GM21526 (cell line): ENCODE data around the gene CNTNAP5.

Experiments used
- ATAC-seq: cut with Tn5 transposase; IDR thresholded peaks from one replicate; pipeline ENCODE4 v1.9.1; 2021; ENCODE audit warnings: moderate library complexity; ENCODE audit not compliant: unreplicated experiment, low FRiP score

Gene CNTNAP5

DNA sequence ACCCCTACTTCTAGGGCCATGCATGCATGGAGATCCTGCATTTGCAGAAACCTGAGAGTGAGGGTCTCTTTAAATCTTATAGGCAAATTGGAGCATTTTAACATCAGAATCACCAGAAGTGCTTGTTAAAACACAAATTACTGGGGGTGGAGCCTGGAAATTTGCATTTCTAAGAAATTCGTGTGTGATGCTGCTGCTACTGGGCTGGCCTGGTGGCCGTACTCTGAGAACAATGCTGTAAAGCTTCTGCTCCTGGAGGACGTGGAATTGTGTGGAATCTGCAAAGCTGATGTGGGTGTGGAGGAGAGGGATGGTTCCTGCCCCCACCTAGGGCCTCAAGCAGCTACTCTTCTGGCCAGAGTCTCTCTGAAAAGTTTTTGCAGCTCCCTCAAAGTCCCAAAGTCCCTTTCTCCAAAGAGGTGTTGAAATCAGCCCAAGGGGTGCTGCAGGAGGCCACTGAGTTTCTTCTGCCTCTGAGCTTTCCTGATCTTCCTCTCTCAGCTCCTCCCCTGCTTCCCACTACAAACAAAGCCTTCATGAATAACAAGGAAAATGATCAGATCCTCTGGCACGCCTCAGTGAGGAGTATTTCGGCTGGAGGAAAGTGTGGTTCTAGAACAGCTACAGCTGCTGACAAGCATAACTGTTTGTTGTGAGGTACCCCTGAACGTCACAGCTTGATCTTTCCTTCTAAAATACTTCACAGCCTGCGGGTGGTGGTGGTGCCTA is 508.3 kb downstream of the CNTNAP5 start:
- ATAC-seq: no peak

DNA sequence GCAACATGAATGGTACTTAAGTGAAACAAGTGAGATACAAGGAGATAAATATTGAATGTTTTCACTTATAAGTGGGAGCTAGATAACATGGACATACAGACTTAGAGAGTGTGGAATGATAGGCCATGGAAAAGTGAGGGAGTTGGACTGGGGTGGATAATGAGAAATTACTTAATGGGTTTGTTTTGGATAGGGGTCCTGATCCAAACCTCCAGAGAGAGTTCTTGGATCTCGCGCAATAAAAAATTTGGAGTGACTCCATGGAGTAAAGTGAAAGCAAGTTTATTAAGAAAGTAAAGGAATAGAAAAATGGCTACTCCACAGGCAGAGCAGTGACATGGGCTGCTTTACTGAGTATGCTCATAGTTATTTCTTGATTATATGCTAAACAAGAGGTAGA is 508.9 kb downstream of the CNTNAP5 start:
- ATAC-seq: no peak

DNA sequence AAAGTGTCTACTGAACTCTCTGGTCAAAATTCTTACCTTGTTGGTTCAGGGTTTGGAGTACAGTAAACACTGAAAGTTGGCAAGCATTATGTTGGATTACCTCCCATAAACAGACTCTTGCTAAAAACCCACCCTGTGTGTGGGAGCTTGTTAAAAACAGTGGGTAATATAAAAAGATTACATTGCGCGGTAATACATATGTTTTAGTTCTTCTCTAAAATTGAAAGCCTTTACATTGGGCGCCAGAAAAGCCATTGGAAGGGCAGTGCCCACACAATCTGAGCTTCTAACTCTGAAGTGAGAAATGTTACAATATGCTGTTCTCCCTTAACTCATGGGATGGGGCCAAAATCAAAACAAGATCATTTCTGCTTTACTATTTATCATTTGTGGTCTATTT is 510.7 kb downstream of the CNTNAP5 start:
- ATAC-seq: no peak

DNA sequence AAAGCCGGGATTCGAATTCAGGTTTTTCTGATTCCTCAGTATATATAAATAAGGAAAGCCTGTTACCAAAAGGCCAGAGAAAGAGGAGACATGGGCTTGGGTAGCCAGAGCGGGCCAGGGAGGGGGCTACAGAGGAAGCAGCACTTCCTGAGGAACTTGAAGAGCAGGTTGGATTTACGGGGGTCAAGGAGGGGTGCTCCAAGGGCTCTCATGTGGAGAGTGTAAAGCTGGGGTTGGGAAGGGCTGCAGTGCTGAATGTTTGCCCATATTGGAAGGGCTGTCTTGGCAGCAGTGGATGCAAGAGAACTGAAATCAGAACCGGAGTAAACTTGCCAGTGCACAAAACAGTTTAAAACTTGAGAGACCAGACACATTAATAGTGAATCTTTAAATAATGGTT is 511.5 kb downstream of the CNTNAP5 start:
- ATAC-seq: no peak

DNA sequence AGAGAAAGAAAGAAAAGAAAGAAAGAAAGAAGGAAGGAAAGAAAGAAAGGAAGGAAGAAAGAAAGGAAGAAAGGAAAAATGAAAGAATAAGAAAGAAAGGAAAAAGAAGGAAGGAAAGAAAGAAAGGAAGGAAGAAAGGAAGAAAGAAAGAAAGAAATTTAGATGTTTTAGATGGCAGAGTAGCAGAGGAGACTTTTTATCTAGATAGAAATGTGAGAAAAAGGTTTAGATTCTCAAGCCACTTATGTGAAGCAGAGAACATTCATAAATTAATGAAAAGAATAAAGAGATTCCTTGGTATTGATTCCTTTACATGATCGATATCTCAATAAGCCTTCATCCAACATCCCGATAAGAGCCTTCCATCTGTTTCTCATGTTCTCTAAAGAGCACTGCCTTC is 513.5 kb downstream of the CNTNAP5 start:
- no peak for ATAC-seq

DNA sequence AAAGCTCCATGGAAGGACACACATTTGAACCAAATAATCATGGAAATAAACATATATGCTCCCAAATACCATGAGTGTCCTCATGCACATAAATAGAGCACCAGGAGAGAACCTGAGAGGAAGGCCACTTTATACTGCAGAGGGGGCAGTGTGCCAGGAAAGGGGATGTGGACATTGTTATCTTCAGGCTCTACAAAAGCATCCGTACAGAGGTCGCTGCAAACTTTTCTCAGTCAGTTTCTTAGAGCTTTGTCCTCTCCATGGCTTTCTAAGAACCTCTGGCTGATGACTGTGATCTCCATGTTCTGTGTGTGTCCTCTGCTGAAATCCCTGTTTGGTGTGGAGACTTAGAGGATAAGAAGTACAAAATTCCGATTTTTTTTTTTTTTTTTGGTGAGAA is 515.7 kb downstream of the CNTNAP5 start:
- no peak for ATAC-seq

DNA sequence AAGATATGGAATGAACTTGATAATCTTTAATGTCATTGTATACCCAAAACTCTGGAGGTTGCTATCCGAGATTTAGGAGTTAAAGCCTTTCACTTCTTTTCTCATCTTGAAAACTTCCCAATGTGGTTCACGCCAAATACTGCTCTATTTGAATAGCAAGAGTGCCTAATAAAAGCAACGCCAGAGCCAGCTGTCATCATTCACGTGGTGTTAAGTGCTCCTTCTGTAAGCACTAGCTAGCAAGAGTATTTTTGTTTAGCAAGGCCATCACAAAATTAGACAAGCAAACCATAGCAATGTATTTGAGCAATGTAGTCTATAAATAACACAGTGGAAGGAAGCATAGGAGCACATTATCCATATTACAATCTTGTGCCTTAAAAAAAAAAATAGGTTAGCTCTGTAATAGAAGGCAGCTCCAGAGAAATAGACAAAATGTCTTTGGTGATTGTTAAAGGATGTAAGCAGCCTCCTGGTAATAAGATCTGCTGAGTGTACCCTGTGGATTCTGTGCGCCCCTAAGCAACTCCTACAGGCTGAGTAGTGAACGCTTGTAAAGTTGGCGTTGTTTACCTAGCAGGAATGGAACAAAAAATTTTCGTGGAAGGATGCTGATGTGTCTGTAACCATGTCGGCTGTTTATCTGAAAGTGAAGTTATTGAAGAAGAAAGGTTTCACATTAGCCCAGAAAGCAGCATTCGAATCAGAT is 518.0 kb downstream of the CNTNAP5 start:
- no peak for ATAC-seq

DNA sequence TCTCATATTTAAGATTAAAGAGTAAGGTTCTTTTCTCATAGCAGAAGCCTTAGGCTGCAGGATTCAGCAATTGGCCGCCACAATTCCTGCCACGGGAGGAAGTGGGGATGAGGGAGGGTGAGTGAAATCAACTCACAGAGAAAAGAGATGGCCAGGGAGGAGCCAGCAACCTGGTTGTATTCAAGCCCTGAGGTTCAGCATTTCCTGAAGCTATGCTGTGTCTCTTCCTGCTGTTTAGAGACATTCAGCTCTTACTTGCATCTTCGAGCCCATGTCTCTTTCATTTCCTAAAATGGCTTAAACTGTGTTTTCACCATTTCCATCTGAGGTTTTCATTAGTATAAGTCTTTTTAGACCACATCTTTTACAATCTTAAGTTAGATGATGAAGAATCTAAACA is 522.6 kb downstream of the CNTNAP5 start:
- no peak for ATAC-seq

DNA sequence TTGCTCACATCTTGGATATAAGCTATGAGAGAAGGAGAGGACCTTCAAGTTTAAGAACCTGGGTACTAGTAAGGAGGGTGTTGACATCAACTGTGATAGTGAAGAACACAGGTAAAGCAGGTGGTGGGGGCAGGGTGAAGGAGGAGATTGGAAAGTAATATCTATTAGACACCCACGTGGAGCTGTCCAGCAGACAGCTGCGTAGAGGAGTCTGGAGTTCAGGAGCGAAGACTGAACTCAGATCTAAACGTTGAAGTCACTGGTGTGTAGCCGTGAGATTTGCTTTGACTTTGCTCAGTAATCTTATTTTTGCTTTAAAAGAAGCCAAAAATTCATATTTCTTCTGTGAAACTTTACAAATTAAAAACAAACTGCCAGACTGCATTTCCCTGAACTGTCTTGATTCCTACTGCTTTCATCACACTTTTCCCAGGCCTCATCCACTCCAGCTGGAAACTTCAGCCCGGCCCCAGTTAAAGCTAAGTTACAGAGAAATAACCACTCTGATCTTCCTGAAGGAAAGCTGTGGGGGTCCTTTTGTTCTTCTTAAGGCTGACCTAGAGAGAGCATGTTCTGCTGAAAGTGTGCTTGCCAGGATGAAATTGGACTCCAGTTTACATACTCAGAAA is 533.3 kb downstream of the CNTNAP5 start:
- ATAC-seq: no peak

DNA sequence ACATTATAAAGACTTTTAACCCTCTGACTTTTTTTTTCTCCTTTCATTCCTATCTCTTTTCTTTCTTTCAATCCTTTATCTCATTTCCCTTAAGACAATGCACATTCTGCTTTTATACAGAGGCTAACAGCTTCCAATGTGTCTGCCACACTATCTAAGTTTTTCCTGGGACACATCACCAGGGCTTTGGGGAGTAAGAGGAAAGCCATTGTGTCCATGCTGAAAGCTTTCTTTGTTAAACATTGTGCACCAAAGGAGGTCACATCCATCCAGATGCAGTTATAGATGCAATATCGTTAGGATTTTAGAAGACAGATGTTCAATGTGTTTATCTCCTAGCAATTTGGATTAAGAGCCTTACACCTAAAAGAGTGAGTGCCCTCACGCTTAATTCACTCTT is 534.1 kb downstream of the CNTNAP5 start:
- ATAC-seq: no peak

DNA sequence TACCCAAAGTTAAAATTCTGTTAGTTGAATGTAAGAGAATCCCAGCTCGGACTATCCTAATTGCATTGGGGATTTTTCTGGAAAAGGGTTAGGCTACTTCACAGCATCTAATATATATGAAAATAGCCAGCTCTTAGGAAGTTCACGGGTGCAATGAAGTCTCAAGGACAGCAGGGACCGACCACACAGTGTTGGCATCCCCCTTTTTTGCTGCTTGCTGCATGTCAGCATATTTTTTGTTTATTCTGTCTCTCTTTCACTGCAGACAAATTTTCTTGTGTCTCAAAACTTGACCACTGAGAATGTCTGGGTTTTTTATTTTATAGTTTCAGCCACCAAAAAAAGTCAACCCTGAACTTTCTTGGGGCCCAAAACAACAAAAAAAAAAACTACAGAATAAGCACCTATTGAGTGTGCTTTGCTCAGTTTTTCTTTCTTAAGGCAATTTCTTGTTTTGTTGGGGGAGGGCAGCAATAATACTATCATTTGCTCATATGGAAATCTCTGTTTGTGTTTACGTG is 535.6 kb downstream of the CNTNAP5 start:
- ATAC-seq: no peak

DNA sequence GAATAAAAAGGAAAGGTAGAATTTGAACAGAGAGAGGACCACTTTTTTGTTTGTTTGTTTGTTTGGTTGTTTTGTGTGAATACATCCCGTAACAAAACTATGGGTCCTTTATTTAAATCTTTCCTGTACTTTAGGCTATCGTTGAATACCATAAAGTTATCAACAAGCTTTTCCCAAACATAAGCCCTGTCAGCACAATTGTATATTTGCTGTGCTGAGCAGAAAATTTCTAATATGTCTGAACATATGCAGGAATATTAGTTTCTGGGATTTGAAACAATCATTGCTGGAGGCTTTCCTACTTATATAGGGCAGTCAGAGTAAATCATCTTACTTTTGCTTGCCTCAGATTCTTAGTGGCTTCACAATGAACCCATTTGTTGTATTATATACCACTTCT is 536.4 kb downstream of the CNTNAP5 start:
- no peak for ATAC-seq

DNA sequence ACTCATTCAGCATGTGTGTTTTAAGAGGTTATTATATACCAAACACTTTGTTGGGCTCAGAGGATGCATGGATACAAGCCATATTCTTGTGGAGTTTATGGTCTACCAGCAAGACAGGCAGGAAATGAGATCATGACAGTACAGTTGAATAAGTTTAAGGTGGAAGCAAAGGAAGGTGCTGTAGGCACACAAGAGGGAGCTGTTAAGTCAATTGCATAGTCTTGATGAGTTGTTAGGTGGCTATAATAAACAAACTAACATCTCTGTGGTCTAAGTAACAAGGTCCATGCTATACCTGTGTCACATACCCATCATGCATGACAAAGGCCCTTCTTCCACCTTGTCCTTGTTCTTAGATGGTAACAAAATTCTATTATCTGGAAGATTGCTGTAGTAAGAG is 538.3 kb downstream of the CNTNAP5 start:
- ATAC-seq: no peak

DNA sequence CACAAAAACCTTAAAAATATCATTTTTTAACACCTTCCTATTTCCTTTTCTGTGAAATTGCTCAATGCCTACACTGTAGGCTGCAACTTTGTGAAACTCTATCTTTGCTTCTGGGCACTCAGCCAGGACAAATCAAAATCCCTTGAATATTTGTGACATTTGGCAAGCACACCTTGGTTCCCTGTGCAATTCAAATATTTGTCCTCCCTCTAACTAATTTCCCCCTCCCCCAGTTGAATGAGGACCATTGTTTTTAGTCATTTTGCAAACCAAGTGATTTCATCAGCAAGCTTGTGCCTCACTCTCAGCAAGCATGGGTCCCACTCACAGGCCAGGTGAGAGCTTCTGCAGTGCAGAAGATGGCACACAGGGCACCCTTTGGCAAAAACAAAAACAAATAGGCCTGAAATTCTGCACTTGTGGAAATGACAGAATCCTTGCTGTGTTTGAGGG is 541.5 kb downstream of the CNTNAP5 start:
- no peak for ATAC-seq

DNA sequence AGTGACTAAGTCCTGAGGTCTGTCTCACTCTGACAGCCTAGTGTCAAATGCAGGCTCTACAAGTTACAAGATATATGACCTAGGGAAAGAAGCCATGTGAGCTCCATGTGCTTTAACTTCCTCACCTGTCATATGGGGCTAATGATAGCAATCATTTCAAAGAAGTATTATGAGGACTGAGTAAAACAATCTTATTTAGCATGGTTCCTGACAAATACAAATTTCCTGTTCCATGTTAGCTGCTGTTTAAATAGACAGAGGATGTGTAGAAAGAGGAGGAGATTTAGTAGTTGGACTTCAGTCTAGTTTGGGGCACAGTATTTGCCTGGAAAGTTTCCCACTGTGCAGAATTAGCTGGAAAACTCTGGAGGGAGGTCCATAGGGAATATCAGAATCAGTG is 545.8 kb downstream of the CNTNAP5 start:
- ATAC-seq: no peak

DNA sequence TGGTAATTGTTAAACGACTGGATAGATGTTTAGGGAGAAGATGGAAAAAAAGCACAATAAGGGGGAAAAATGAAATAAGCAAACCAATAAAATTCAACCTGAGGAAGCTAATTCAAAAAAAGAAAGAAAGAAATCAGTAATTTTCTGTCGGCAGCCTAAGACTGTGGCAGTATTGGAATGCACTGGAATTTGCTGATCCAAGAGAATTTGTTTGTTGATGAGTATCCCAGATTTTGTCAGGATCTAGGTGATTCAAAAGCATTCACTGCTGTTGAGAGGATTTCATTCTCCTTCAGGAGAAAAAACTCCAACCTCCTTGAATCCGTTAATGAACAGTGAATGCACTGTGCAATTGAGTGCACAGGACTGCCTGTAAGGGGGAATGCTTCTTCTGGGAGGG is 546.7 kb downstream of the CNTNAP5 start:
- ATAC-seq: no peak

DNA sequence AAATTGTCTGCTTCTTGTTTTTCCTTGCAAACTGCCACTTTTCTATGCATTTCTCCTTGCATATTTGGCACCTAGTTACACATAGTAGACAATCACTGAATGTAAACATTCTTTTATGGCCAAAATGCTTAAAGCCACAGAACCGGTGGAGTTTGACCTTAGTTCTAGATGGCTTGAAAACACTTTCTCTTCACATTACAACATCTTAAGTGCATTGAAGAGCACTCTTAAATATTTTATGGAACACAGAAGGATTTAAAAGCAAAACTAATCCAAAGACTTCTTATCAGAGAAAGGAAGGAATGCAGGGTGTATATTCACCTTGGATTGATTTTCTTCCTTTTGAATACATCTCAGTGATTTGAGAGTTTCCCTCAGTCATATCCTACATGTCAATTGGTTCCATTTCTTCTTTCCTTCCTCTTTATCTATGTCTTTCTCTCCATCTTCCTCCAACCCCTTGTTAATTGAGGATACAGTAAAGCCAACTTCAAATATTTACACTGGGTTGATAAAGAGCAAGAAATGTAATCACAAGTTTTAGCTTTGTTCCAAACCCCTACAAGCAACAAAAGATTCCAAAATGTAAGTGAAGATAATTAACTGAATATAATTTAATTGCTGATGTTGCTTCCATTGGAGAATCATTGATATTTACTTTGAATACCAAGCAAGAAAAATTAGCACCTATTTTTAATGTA is 548.0 kb downstream of the CNTNAP5 start:
- no peak for ATAC-seq

DNA sequence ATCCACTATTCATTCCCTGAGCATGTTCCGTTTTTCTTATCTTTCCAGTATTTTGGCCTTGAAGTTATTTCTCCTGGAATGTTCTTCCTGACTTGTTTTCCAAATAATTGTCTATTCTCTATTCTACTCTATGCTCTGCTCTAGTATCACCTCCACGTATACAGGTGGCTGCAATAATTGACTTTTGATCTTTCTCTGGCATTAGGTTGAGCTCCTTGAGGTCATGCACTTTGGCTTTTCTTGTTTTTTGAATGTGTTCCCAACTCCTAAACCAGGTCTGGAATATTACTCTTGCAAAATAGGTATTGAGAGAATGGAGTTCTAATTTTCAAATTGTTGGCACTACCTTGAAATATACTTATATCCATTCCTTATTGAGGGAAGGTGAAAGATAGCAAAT is 550.4 kb downstream of the CNTNAP5 start:
- no peak for ATAC-seq

DNA sequence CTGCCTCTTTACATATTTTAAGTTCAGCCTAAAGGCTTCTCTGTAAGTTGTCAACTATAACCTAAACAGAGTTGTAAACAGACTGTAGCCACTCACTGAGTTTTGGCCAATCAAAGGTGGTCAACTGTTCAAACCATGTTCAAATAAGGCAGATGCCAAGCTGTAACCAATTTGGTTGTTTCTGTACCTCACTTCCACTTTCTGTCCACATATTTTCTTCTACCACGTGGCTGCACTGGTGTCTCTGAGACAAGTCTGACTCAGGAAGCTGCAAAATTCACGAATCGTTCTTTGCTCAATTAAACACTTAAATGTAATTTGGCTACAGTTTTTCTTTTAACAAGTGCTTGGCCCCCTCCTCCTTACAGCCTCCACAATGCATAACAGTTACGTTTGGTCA is 555.2 kb downstream of the CNTNAP5 start:
- no peak for ATAC-seq

DNA sequence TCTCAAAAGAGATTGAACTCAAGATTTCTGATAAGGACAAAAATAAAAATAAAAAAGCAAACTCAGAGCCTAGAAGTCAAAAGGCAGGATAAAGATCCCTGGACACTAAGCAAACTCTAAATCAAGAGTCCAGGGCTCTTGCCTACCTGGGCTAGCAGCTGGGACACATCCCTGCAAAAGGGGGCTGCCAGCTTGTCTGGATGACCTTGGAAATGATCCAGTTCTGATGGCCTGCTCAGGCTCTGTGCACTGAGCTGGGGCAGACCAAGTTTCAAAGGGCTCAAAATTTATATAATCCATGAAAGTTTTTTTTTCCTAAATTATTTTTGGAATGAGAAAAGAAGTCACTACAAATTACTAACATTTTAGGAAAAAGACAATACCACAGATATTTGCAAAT is 557.3 kb downstream of the CNTNAP5 start:
- no peak for ATAC-seq

DNA sequence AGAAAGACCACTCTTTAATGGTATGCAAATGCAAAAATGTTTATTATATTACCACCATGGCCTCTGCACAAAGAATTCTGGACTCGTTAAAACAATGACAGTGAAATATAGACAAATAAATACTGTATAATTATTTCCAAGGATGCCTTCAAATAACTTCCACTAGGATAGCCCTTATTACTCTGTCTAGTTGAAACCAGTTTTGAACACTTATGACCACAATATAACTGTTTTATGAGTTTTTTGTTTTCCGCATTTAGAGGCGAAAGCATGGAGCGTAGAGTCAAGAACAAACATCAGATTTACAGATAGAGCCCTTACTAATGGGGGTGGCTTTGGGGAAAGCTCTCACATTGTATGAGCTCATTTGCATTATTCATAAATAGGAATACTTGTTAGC is 559.5 kb downstream of the CNTNAP5 start:
- no peak for ATAC-seq
